ENCODE measurements around the gene L3HYPDH.

L3HYPDH gene

DNA sequence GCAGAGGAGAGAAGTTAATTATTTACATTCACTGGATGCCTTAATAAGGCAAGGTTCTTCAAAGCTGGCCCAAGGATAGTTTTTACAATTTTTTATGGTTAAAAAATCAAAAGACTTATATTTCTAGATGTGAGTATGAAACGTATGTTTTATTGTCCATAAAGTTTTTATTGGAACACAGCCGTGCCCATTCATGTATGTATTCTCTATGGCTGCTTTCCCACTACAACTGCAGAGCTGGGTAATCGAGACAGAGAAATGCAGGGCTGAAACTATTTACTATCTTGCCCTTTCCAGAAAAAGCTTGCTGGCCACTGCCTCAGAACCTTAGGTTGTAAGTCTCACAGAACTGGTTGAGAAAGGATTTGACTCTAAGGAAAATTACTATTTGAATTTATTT lies 16.5 kb upstream of the L3HYPDH start:
- no peak for DNase-seq (ENCODE audit: low spot score)
- no peak for TF ChIP-seq CTCF (IDR thresholded peaks at IDR 0.05; ENCODE audit: extremely low read depth, insufficient read depth, missing control alignments)
- in situ Hi-C loops (cut with MboI; ENCODE audit: low pct_unique_long_range_greater_than_20kb, low sequenced_read_pairs, unreplicated experiment), result no loop called here

DNA sequence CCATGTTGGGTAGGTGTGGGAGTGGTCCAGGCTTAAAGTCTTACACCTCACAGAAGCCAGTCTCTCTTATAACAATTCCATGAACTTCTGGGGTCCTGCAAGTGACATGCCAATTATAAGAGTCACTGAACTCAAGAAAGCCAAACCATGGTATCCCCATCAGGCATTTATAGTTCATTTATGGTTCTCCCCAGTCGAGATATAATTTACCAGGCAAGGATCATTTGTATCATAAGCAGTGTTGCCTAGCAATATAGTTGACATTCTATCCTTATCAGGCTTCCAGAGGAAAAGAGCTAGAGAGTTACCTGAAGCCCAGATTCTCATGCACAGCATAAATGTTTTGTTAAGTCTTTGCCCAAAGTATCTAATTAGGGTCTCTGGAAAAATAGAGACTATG lies 8.2 kb upstream of the L3HYPDH start:
- no peak for TF ChIP-seq CTCF (IDR thresholded peaks at IDR 0.05; ENCODE audit: extremely low read depth, insufficient read depth, missing control alignments)
- DNase-seq (ENCODE audit: low spot score), result no peak
- in situ Hi-C loops (cut with MboI; ENCODE audit: low pct_unique_long_range_greater_than_20kb, low sequenced_read_pairs, unreplicated experiment), result no loop called here

DNA sequence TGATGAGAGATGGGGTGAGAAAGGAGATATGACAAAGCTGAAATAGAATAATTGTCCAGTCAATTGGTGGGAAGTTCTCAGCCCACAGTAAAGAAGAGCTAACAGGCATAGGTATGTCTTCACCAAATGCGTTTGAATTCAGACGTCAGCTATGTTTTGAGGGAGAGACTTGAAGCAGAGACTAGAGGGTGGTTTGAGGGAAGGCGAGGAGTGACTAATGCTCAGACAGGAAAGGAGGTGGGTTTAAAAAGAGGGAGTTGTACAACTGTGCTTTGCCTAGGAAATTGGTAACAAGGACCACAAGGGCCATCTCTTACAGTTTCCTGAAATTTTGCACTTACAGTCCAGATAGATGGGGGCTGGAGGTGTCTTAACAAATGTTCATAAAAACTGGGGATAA lies 6.5 kb upstream of the L3HYPDH start:
- no peak for DNase-seq (ENCODE audit: low spot score)
- in situ Hi-C loops (cut with MboI; ENCODE audit: low pct_unique_long_range_greater_than_20kb, low sequenced_read_pairs, unreplicated experiment), result no loop called here
- TF ChIP-seq CTCF (IDR thresholded peaks at IDR 0.05; ENCODE audit: extremely low read depth, insufficient read depth, missing control alignments), result no peak

DNA sequence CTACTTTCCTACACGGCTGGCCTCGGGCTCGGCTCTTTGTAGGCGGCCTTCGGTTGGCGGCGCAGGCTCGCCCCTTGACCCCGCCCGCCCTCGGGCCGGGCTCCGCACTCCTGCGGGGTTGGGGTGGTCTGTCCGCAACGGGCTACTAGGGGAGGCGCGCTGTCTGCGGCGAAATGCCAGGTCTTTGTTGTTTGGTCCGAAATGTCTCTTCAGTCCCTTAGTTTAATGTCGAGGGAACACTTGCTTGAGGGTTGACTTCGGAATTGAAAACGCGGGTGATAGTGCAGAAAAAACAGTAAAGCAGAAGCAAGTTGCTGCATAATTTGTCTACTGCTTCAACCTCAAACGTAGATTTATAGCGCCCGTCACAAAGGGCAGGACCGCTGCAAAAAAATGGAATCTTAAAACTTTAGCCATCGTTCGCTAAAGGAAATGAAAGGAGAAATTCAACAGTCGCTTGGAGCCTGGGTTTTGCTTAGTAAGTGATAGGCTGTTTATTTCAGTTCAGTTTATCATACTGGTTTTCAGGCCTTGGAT lies 499 bp upstream of the L3HYPDH start:
- in situ Hi-C loops (cut with MboI; ENCODE audit: low pct_unique_long_range_greater_than_20kb, low sequenced_read_pairs, unreplicated experiment), result no loop called here
- no peak for TF ChIP-seq CTCF (IDR thresholded peaks at IDR 0.05; ENCODE audit: extremely low read depth, insufficient read depth, missing control alignments)
- DNase-seq (ENCODE audit: low spot score), result no peak

DNA sequence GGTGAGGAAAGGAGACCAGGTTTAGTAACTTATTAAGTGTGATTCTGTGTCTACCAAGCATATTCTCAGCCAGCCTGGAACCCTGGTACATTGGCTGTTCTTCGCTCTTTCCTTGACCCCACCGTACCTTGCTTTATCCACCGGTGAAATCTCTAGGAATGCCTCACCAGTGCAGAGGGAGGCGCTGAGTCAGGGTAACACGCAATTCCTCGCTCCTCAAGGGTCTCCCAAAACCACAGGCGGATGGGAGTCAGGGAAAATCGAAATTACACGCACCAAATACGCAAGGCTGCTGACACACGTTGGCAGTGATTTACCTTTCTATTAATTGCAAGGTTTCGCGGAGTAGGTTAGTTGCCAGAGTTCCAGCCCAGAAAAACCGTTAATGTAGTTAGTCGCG lies 845 bp downstream of the L3HYPDH start:
- in situ Hi-C loops (cut with MboI; ENCODE audit: low pct_unique_long_range_greater_than_20kb, low sequenced_read_pairs, unreplicated experiment), result no loop called here
- DNase-seq (ENCODE audit: low spot score), result no peak
- no peak for TF ChIP-seq CTCF (IDR thresholded peaks at IDR 0.05; ENCODE audit: extremely low read depth, insufficient read depth, missing control alignments)

DNA sequence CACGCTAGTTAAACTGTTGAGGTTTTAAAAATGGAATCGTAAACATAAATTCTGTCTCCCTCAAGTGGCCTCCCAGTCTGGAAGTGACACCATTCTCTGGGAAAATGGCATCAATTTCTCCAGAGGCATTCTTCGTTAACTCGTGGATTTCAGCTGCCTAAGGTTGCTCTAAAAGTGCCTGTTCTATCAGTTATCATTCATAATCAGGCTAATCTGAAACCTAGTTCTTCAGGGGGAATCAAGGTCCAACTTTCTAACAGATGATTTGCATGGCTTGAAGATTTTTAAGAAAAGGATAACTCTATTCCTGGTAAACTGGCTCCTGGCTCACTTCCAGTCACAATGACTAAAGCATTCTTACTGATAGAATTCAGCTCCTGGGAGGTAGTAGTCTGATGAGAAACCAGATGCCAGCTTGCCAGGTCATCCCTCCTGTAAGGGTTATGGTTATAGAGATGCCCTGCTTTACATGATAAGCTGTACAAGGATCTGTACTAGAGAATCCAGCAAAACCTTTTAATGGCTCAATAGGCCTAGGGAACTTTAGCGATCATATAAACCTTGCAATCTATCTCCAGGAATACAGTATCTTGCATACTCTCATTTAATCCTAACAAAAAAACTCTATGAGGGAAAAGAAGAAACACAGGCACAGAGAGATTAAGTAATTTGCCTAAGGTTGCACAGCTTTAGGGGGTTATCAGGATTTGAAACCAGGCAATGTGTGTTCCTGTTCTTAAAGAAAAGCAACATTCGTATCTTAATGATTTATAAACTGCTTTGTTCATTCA lies 1.5 kb downstream of the L3HYPDH start:
- in situ Hi-C loops (cut with MboI; ENCODE audit: low pct_unique_long_range_greater_than_20kb, low sequenced_read_pairs, unreplicated experiment), result no loop called here
- DNase-seq (ENCODE audit: low spot score), result no peak
- no peak for TF ChIP-seq CTCF (IDR thresholded peaks at IDR 0.05; ENCODE audit: extremely low read depth, insufficient read depth, missing control alignments)
